ENCODE measurements around the gene AKTIP.

AKTIP gene

DNA sequence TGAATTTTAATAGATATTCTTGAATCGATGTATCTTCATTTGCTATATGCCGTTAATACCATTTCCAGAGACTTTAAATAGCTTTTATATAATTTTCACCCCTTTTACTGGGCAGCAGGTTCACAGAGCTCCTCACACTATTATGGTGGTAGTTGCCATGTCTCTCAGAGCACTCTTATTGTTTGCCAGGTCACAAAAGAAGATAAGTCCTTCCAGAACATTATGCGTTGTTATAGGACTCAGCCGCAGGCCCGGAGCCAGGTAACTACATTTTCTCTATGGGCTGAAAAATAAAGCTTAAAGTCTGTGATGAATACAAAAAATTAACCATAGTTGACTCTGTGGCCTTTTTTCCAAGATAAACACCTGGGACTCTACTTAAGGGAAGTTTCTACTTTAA, 24.0 kb downstream of the AKTIP start:
- no peak for DNase-seq (ENCODE audit: extremely low read depth, low read depth)
- TF ChIP-seq, protein P1, sequence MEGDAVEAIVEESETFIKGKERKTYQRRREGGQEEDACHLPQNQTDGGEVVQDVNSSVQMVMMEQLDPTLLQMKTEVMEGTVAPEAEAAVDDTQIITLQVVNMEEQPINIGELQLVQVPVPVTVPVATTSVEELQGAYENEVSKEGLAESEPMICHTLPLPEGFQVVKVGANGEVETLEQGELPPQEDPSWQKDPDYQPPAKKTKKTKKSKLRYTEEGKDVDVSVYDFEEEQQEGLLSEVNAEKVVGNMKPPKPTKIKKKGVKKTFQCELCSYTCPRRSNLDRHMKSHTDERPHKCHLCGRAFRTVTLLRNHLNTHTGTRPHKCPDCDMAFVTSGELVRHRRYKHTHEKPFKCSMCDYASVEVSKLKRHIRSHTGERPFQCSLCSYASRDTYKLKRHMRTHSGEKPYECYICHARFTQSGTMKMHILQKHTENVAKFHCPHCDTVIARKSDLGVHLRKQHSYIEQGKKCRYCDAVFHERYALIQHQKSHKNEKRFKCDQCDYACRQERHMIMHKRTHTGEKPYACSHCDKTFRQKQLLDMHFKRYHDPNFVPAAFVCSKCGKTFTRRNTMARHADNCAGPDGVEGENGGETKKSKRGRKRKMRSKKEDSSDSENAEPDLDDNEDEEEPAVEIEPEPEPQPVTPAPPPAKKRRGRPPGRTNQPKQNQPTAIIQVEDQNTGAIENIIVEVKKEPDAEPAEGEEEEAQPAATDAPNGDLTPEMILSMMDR (IDR thresholded peaks at IDR 0.05; ENCODE audit: low read depth, low read length, missing control alignments), result no peak
- no peak overlapping the region for H3K4me3 ChIP-seq (replicated peaks; ENCODE audit: low read depth, low read length)

DNA sequence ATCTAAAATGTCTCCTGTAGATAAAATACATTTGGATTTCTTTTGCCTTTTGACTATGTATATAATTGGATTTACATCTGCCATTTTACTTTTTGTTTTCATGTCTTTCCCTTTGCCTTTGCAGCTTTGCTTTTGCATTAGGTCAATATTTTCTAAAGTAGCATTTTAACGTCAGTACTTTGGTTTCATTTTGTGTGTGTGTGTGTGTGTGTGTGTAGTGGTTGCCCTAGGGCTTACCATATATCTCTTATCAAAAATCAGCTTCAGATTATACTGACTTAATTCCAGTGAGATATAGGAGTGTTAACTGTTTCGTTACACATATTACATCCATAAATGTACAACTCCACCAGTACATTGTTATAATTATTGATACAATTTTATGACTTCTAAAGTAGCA, 26.1 kb downstream of the AKTIP start:
- H3K4me3 ChIP-seq (replicated peaks; ENCODE audit: low read depth, low read length), result no peak overlapping the region
- no peak for DNase-seq (ENCODE audit: extremely low read depth, low read depth)
- TF ChIP-seq, protein P1 (IDR thresholded peaks at IDR 0.05; ENCODE audit: low read depth, low read length, missing control alignments), result no peak

DNA sequence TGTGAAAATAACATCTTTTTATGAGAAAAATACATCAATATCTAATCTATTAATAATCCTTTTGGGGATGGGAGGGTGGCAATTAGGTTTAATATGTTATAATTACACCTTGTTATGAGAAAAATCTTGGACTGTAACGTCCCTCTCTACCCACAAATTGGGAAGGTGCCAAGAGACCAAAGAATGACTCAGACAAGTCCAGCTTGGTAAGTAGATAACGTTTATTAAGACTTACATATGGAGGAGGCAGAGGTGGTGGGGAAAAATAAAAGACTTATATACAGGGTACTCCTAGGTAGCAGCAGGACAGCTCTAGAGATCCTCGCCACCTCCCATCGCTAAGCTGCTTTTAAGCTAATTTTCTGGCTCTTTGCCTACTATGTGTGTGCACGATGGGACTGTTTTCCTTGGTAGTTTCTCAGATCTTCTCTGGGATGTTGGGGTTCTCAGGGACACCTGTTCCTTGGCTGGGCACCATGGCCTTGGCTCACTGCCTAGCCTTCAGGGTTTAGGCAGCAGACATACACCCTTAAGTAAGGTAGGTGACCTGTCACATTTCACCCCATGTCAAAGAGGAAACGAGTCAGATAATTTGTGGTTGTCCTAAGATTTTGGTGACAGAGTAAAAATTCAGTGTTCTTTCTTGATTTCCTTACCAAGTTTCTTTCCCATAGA, 37.3 kb downstream of the AKTIP start:
- H3K4me3 ChIP-seq (replicated peaks; ENCODE audit: low read depth, low read length), result no peak overlapping the region
- DNase-seq (ENCODE audit: extremely low read depth, low read depth), result peak; percentile 29
- TF ChIP-seq, protein P1 (IDR thresholded peaks at IDR 0.05; ENCODE audit: low read depth, low read length, missing control alignments), result no peak

GRCh38 chr16:53458635-53459034, 44.4 kb downstream of the AKTIP start:
- no peak for DNase-seq (ENCODE audit: extremely low read depth, low read depth)
- TF ChIP-seq, protein P1 (IDR thresholded peaks at IDR 0.05; ENCODE audit: low read depth, low read length, missing control alignments), result no peak
- no peak overlapping the region for H3K4me3 ChIP-seq (replicated peaks; ENCODE audit: low read depth, low read length)

DNA sequence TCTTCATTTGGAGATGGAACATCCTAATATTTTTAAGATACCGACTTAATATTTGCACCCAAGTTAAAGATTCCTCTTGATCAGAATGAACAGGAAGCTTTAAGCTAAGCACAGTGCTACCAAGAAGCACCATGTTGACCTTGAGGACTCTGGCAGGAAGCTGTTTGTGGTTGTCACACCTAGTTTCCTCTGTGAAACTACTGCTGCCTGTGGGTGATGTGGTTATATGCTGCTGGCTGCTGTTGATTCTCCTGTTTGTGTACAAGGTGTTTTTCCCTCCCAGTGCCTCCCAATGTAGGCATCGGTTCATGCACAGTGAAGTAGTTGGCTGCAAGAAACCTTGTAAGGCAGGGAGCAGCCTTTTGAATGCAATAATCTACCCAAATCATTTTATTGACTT, 45.3 kb downstream of the AKTIP start:
- TF ChIP-seq, protein P1 (IDR thresholded peaks at IDR 0.05; ENCODE audit: low read depth, low read length, missing control alignments), result no peak
- no peak for DNase-seq (ENCODE audit: extremely low read depth, low read depth)
- H3K4me3 ChIP-seq (replicated peaks; ENCODE audit: low read depth, low read length), result no peak overlapping the region

DNA sequence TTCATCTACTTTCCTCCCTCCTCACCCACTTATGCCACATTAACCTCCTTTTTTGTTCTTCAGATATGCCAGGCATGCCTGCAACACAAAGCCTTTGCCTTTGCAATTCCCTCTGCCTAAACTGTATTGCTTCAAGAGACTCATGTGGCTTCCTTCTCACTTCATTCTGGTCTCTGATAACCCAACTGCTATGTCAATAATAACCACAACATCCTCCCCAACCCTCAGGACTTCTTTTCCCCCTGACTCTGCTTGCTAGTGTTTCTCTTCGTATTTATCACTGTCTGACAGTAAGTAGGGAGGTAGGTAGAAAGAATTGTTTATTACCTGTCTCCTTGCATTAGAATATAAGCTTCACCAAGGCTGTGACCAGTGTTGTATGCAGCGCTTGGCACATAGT, 46.4 kb downstream of the AKTIP start:
- H3K4me3 ChIP-seq (replicated peaks; ENCODE audit: low read depth, low read length), result no peak overlapping the region
- DNase-seq (ENCODE audit: extremely low read depth, low read depth), result no peak

More for the DNA sequence above, 46.4 kb downstream of the AKTIP start:
- TF ChIP-seq, protein P1 (IDR thresholded peaks at IDR 0.05; ENCODE audit: low read depth, low read length, missing control alignments), result no peak
